ENCODE measurements around the gene OTOG.

The OTOG gene

DNA sequence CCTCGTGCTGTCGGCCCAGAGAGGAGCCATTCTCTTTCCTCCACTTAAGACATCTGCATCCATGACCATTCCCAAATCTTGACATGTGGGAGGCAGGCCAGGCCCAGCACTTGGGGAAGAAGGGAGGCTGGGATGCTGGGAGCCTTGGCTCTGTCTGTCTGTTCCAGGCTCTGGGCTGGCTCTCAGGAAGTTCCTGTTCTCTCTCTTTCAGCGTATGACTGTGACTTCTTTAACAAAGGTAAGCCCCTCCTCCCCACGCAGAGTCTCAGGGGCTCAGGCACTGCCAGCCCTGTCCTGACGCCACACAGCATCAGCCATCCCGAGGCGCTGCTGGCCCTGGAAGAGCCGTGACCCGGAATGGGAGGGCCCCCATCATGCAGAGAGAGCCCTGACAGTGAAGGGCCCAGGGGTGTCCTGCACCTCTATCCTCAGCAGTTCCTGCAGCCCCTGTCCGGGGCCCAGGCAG lies 52.4 kb downstream of the OTOG start:
- H3K36me3 ChIP-seq (ENCODE audit: control insufficient read depth, insufficient read depth, low read length), result no peaks in the 10 kb centered on the region
- H3K27ac ChIP-seq (ENCODE audit: low read depth, low read length), result no peak overlapping the region
- no peak overlapping the region for H3K4me3 ChIP-seq (ENCODE audit: low read depth, low read length)

DNA sequence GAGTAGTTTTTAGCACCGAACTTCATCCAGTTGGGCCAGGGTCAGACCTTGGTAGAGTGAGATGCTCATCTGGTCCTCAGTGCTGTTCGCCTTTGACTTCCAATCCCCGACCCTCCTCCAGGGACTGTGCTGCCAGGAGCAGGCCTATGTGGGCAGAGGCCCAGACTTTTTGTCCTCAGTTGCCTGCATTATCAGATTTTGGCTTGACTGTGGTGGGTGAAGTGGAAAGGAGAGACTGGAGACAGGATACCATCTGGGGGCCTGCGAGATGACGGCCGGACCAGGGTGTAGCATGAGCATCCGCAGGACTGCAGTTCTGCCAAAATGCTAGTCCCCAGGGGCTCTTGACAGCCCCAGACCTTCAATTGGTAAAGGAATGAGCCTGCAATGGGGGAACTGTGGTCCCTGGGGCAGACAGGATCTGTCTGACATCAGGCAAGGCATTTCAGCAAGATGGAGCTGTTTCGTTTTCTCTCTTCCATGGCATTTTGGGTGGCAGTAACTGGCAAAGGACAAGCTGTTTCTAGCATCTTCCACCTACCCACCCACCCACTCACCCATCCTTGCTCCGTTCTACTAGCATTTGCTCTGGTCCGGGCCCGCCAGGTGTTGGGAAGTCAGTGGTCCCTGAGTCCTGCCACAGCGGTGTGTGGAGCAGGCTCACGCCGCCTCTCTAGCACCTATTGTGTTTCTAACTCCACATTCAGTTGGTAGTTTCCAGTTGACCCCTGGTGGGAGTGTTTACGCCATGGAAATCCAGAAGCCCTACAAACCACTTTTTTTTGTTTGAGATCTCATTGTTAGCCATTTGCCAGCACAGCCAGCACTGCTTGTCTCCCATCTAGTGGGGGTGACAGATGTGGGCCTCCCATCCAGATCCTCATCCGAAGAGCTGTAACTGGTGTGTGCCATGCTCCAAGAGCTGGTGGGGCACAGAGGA lies 53.5 kb downstream of the OTOG start:
- peaks cover 49% of the 10 kb centered on the region for H3K27me3 ChIP-seq (ENCODE audit: control insufficient read depth, insufficient read depth, low read length)
- no peak overlapping the region for H3K9ac ChIP-seq (ENCODE audit: low read length)
- H3K27ac ChIP-seq (ENCODE audit: low read depth, low read length), result no peak overlapping the region
- no peaks in the 10 kb centered on the region for H3K9me3 ChIP-seq (ENCODE audit: control insufficient read depth, insufficient read depth, low read depth, low read length)
- no peak overlapping the region for H3K4me3 ChIP-seq (ENCODE audit: low read depth, low read length)
- H3K36me3 ChIP-seq (ENCODE audit: control insufficient read depth, insufficient read depth, low read length), result no peaks in the 10 kb centered on the region
- H3K4me1 ChIP-seq (ENCODE audit: control insufficient read depth, insufficient read depth, low read length), result peaks cover 8% of the 10 kb centered on the region

More for the DNA sequence above, 52.4 kb downstream of the OTOG start:
- Histone ChIP-seq H3K9ac (ENCODE audit: low read length) (no peak overlapping the region), H3K9me3 (ENCODE audit: control insufficient read depth, insufficient read depth, low read depth, low read length) (no peaks in the 10 kb centered on the region), H3K27me3 (ENCODE audit: control insufficient read depth, insufficient read depth, low read length) (peaks cover 43% of the 10 kb centered on the region), H3K4me1 (ENCODE audit: control insufficient read depth, insufficient read depth, low read length) (peaks cover 8% of the 10 kb centered on the region)

DNA sequence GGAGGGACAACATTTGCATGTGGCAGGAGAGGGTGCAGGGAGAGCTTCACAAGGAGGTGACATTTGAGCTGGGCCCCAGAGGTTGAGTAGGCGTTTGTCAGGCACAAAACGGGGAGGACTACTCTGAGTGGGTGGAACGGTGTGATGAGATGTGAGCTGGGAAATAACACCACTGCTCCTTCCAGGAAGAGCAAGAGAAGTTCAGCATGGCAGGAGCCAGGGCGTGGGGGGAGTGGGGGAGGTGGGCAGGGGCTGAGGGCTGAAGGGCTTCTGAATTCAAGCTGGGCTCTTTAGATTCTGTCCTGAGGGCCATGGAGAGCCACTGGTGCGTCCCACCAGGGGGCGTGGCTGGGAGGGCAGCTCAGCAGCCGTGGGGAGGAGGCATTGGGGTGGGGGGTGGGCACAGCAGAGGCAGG lies 54.2 kb downstream of the OTOG start:
- H3K9ac ChIP-seq (ENCODE audit: low read length), result no peak overlapping the region
- no peaks in the 10 kb centered on the region for H3K9me3 ChIP-seq (ENCODE audit: control insufficient read depth, insufficient read depth, low read depth, low read length)
- no peak overlapping the region for H3K4me3 ChIP-seq (ENCODE audit: low read depth, low read length)
- no peak overlapping the region for H3K27ac ChIP-seq (ENCODE audit: low read depth, low read length)
- H3K27me3 ChIP-seq (ENCODE audit: control insufficient read depth, insufficient read depth, low read length), result peaks cover 47% of the 10 kb centered on the region
- H3K36me3 ChIP-seq (ENCODE audit: control insufficient read depth, insufficient read depth, low read length), result no peaks in the 10 kb centered on the region
- H3K4me1 ChIP-seq (ENCODE audit: control insufficient read depth, insufficient read depth, low read length), result peaks cover 8% of the 10 kb centered on the region

DNA sequence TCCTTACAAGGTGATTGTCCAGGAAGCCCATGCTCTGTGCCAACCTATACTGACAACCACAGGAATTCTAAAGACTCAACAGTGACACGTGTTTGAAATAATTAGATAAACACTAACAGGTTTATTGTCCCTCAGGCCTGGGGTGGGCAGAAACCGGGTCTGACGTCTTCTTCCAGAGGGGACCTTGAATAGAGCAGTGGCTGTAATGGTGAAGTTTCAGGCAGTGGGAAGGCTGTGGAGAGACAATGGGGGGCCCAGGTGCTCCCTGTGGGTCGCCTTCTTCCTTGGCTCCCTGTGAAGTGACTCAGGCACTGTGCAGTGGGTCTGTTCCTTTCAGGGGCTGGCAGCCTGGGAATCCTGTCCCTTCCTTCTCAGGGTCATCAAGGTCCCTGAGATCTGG lies 54.6 kb downstream of the OTOG start:
- no peak overlapping the region for H3K27ac ChIP-seq (ENCODE audit: low read depth, low read length)
- no peaks in the 10 kb centered on the region for H3K36me3 ChIP-seq (ENCODE audit: control insufficient read depth, insufficient read depth, low read length)
- H3K27me3 ChIP-seq (ENCODE audit: control insufficient read depth, insufficient read depth, low read length), result peaks cover 43% of the 10 kb centered on the region
- H3K4me1 ChIP-seq (ENCODE audit: control insufficient read depth, insufficient read depth, low read length), result peaks cover 8% of the 10 kb centered on the region
- no peaks in the 10 kb centered on the region for H3K9me3 ChIP-seq (ENCODE audit: control insufficient read depth, insufficient read depth, low read depth, low read length)
- no peak overlapping the region for H3K9ac ChIP-seq (ENCODE audit: low read length)
- no peak overlapping the region for H3K4me3 ChIP-seq (ENCODE audit: low read depth, low read length)

DNA sequence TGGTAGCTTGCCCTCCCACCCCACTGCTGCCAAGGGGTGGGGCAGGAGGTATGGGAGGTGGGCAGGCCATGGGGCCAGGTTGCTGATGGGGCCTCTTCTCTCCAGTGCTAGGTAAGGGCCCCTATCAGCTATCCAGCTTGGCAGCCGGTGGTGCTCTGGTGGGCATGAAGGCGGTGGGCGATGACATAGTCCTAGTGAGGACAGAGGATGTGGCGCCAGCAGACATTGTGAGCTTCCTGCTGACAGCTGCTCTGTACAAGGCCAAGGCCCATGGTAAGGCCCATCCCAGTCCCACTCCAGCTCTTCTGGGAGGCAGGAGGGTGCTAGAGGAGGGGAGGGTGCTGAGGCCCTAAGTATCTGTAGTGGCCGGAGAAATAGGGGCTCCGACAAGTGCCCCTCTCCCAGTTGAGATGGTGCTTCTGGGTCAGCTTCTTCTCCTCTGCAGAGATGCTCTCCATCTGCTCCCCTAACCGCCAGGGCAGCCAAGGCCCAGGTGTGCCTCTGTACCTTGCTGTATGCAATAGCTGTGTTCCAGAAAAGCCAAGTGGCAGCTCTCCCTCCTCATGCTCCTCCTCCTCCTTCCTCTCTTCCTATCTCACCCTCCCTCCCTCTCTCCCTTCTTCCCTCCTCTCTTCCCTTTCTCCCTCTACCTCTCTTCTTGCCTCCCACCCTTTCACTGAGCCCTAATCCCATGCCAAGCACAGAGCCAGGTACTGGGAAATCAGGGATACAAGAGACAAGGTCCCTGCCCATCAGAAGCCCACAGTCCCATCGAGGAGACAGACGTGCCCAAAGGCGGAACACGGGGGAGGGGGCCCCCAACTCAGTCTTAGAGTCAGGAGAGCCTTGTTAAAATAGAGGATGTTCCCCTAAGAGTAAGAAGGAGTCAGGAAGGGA lies 55.3 kb downstream of the OTOG start:
- H3K4me3 ChIP-seq (ENCODE audit: low read depth, low read length), result no peak overlapping the region
- peaks cover 39% of the 10 kb centered on the region for H3K27me3 ChIP-seq (ENCODE audit: control insufficient read depth, insufficient read depth, low read length)
- no peak overlapping the region for H3K9ac ChIP-seq (ENCODE audit: low read length)
- H3K9me3 ChIP-seq (ENCODE audit: control insufficient read depth, insufficient read depth, low read depth, low read length), result no peaks in the 10 kb centered on the region
- peaks cover 8% of the 10 kb centered on the region for H3K4me1 ChIP-seq (ENCODE audit: control insufficient read depth, insufficient read depth, low read length)
- no peak overlapping the region for H3K27ac ChIP-seq (ENCODE audit: low read depth, low read length)
- no peaks in the 10 kb centered on the region for H3K36me3 ChIP-seq (ENCODE audit: control insufficient read depth, insufficient read depth, low read length)

DNA sequence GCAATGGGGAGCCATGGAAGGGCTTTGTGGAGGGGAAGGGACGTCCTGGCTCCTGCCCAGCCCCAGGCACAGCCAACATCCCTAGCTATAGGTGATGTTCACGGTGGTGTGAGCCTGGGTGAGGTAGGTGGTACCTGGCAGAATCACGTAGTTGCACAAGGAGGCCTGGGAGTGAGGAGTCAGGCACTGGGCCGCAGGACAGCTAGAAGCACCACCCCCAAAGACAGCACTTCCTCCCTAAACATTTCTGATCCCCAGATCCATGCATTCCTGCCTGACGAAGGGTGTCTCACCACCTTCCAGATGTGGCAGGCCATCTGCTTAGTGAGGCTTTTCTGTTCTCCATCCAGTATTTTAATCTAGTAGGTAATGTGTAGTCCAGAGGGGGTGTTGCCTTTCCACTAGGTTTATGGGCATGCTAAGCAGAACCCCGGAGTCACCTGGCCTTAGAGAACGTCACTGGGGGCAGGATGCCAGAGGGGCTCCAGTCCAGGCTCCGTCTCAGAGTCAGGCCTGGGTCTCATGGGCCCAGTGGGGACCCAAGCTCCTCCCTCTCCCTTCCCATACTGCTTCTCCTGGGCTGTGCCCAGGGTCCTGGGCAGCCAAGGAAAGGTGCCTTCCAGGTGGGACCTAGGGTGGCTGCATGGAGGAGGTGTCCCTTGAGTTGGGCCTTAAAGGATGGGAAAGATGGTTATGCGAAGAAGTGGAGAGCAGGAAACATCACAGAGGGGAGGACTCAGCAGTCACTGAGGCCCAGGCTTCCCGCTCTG lies 56.2 kb downstream of the OTOG start:
- Histone ChIP-seq H3K9me3 (ENCODE audit: control insufficient read depth, insufficient read depth, low read depth, low read length) (no peaks in the 10 kb centered on the region), H3K36me3 (ENCODE audit: control insufficient read depth, insufficient read depth, low read length) (no peaks in the 10 kb centered on the region), H3K9ac (ENCODE audit: low read length) (no peak overlapping the region), H3K4me3 (ENCODE audit: low read depth, low read length) (no peak overlapping the region), H3K4me1 (ENCODE audit: control insufficient read depth, insufficient read depth, low read length) (peaks cover 8% of the 10 kb centered on the region), H3K27ac (ENCODE audit: low read depth, low read length) (no peak overlapping the region), H3K27me3 (ENCODE audit: control insufficient read depth, insufficient read depth, low read length) (peaks cover 45% of the 10 kb centered on the region)

DNA sequence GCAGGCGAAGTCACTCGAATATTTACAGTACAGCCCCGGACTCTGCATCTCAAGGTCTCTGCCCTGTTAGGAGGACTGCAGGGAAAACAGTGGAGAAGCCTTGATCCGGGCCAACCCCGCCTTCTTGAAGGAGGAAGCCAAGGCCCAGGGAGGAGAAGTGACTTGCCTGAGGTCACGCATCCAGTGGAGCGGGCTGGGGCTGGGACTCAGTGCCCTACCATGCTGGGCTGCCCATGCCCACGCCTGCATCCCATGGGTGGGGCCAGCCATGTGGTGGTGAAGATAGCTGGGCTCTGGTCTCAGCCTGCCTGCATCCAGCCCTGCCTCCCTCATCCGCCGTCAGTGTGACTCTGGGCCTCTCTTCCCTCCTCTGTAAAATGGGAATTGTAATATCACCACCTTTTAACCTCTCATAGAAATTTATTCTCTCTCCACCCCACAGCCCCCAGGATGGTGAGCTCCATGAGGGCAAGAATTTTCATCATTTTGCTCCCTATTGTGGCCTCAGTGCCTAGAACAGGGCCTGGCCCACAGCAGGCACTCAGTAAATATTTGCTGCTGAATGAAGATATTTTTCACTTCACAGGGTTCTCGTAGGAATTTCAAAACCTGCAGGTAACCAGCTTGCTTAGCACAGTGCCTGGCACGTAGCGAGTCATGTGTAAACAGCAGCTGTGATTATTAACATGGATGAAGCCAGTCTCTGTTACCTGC lies 57.3 kb downstream of the OTOG start:
- Histone ChIP-seq H3K9me3 (ENCODE audit: control insufficient read depth, insufficient read depth, low read depth, low read length) (no peaks in the 10 kb centered on the region), H3K27me3 (ENCODE audit: control insufficient read depth, insufficient read depth, low read length) (peaks cover 41% of the 10 kb centered on the region), H3K4me3 (ENCODE audit: low read depth, low read length) (no peak overlapping the region), H3K4me1 (ENCODE audit: control insufficient read depth, insufficient read depth, low read length) (peaks cover 8% of the 10 kb centered on the region), H3K9ac (ENCODE audit: low read length) (no peak overlapping the region), H3K36me3 (ENCODE audit: control insufficient read depth, insufficient read depth, low read length) (no peaks in the 10 kb centered on the region), H3K27ac (ENCODE audit: low read depth, low read length) (no peak overlapping the region)

DNA sequence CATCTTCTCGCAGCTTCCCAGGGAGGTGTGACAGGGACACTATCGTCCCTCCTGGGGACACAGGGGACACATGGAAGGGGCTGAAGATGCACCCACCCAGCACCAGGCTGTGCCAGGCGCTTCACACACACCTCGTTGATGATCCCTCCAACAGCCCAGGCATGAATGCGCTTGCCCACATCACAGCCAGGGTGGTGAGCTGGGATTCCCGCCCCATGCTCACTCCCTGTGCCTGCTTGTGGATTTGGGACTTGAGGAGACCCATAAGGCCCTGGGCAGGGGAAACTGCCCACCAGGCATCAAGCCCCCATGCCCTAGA lies 57.8 kb downstream of the OTOG start:
- no peak overlapping the region for H3K27ac ChIP-seq (ENCODE audit: low read depth, low read length)
- H3K4me3 ChIP-seq (ENCODE audit: low read depth, low read length), result no peak overlapping the region
- peaks cover 36% of the 10 kb centered on the region; the same call in 1 of the 2 replicates for H3K27me3 ChIP-seq (ENCODE audit: control insufficient read depth, insufficient read depth, low read length)
- no peaks in the 10 kb centered on the region for H3K36me3 ChIP-seq (ENCODE audit: control insufficient read depth, insufficient read depth, low read length)
- H3K4me1 ChIP-seq (ENCODE audit: control insufficient read depth, insufficient read depth, low read length), result peaks cover 8% of the 10 kb centered on the region
- H3K9me3 ChIP-seq (ENCODE audit: control insufficient read depth, insufficient read depth, low read depth, low read length), result no peaks in the 10 kb centered on the region
- no peak overlapping the region for H3K9ac ChIP-seq (ENCODE audit: low read length)

DNA sequence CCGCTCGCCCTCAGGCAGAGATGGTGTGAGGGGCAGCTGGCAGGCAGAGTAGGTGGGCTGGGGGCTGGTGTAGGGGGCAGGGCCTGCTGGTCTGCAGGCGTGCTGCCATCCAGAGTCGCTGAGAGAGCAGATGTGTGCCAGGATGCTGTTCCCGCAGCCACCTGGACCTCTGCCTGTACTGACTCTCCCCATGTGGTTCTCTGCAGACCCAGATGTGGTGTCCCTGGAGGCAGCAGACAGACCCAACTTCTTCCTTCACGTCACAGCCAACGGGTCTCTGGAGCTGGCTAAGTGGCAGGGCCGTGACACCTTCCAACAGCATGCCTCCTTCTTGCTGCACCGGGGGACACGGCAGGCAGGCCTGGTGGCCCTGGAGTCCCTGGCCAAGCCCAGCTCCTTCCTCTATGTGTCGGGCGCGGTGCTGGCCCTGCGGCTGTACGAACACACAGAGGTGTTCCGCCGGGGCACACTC lies 58.6 kb downstream of the OTOG start:
- Histone ChIP-seq H3K9me3 (ENCODE audit: control insufficient read depth, insufficient read depth, low read depth, low read length) (no peaks in the 10 kb centered on the region), H3K9ac (ENCODE audit: low read length) (no peak overlapping the region), H3K4me3 (ENCODE audit: low read depth, low read length) (no peak overlapping the region), H3K36me3 (ENCODE audit: control insufficient read depth, insufficient read depth, low read length) (no peaks in the 10 kb centered on the region), H3K4me1 (ENCODE audit: control insufficient read depth, insufficient read depth, low read length) (peaks cover 8% of the 10 kb centered on the region), H3K27ac (ENCODE audit: low read depth, low read length) (no peak overlapping the region), H3K27me3 (ENCODE audit: control insufficient read depth, insufficient read depth, low read length) (peaks cover 29% of the 10 kb centered on the region; the same call in 1 of the 2 replicates)
